AML-193 (cell line): ENCODE data around the gene GCLC.
A peak's percentile ranks its signal among the peaks of the same experiment; 100 is the strongest.
"Not testable (repeated sequence)": the region's sequence is repeated elsewhere in the genome, so short reads cannot be mapped to it uniquely, and the experiment has no call there.

ENCODE experiments used
- DNase-seq, 2 experiments: peaks; one replicate each; lab custom pipeline; 2025; lab: John Stamatoyannopoulos, UW

GCLC gene

DNA sequence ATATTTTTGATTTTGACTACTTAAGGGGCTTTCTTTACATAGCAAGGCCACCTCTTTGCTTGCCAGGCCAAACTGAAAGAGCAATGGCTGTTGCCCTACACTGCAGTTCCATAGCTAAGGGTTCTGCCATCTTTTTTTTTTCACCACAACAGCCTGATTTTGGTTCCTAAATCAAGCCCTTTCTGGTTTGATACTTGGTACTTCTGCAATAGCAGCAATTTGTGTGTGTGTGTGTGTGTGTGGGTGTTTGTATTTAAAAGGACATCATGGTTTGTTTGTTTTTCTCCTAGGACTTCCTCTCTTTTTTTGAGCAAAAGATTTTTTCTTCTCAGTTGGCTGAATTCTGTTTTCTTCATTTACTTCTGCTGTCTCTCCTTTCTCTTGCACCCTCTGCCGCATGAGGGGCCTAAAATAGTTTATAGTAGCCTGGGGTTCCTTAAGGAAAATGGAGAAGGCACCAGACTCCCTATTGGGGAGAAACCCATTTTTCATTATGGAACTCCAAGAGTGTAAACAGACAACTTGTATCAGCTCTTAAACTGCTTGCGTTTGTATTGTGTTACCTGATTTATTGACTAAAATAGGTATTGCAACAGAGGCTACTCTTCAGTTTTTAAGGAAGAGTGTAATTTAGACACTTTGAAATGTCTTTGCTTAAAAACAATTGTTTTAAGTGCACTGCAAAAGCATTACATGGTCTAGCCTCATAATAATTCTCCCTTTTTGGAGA is 12.2 kb upstream of the GCLC start:
- DNase-seq: no peak

DNA sequence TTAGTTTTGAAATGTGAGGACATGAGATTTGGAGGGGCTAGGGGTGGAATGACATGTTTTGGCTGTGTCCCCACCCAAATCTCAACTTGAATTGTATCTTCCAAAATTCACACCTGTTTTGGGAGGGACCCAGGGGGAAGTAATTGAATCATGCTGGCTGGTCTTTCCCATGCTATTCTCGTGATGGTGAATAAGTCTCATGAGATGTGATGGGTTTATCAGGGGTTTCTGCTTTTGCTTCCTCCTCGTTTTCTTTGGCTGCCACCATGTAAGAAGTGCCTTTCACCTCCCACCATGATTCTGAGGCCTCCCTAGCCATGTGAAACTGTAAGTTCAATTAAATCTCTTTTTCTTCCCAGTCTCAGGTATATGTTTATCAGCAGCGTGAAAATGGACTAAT is 8.7 kb upstream of the GCLC start:
- not testable (repeated sequence) for DNase-seq

DNA sequence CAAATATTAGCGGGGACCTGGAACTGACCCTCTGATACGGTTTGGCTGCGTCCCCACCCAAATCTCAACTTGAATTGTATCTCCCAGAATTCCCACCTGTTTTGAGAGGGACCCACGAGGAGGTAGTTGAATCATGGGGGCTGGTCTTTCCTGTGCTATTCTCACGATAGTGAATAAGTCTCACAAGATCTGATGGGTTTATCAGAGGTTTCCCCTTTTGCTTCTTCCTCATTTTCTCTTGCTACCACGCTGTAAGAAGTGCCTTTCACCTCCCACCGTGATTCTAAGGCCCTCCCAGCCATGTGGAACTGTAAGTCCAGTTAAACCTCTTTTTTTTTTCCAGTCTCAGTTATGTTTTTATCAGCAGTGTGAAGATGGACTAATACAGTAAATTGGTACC is 6.8 kb upstream of the GCLC start:
- DNase-seq: peak in 1 of 2 experiments; percentile 11

DNA sequence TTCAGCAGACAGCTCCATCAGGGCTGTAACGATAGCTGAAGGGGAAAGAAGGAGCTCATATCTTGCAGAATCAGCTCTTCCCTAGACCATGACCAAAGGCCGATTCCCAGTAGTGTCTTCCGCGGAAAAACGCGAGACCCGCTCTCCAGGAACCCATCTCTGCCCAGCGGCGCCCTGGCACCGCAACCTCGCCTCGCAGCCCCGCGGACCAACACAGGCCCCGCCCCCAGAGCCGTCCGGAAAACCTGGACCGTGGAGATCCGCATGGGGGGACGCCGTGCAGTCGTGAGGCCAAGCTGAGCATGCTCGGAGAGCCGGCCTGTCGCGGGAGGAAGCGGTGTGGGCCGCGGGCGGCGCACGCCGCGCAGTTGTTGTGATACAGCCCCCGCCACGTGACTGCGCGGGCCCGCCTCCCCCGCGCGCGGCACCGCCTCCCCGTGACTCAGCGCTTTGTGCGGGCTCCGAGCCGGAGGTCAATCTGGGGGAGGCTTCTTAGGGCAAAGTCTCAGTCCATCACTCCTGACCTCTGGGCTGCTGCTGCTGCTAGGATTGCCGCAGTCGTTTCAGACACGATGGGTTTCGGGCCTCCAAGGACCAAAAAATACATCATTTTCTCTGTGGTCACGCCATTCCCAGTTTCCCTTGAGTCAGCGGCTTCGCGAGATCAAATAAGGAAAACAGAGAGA is 3.1 kb upstream of the GCLC start:
- peak; percentile 98 to 99 for DNase-seq

DNA sequence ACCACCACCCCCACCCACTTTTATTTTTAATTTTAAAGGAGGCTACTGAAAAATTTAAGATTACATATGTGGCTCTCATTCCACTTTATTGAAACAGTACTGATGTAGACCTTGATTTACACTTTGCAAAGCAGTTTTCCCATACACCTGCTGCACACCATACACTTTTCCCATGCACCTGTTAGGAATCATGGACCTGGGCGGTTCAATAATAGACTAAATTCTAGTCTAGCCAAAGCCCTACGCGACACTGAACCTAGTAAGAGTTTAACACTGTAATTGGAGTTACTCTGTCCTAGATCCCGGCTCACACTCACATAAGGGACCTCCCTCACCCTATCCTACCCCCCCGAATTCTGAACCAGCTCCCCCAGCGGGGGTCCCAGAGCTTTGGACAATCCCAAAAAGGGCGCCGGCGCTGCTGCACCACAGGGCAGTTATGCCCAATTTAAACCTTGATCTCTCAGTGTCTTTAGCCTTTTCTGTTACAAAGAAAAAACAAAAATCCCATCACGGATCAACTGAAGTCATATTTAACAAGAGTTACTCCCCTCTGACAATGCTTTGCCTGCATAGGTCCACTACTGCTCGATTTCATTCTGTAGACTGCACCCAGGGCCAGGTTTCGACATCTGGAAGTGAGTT is 2.4 kb upstream of the GCLC start:
- peak in 1 of 2 experiments; percentile 86 for DNase-seq

- DNase-seq: no peak
These were observed 1.4 kb upstream of the GCLC start for GRCh38 chr6:53546281-53546680.

DNA sequence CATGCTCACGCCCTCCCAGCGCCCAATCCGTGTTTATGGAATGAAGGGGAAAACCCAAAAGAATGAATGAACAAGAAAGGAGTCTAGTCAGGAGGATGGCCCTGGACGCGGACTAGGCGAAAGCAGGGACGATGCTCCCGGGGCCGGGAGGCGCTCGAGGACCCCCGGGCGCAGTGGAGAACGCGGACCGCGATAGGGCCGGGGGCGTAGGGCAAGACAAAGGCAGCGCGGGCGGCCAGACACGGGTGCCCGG is 758 bp downstream of the GCLC start:
- DNase-seq: no peak

- DNase-seq: no peak
These were observed 1.3 kb downstream of the GCLC start for GRCh38 chr6:53543359-53544216.

DNA sequence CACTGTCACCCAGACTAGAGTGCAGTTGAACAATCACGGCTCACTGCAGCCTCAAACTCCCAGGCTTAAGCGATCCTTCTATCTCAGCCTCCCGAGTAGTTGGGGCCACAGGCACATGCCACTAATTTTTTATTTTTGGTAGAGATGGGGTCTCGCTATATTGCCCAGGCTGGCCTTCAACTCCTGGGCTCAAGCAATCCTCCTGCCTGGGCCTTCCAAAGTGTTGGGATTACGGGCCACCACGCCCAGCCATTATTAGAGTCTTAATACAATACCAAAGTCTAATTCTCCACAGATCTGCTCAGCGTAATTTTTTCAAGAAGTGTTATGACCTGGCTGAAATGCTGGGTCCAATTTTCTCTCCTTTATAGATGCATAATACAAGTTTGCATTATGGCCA is 3.0 kb downstream of the GCLC start:
- no peak for DNase-seq

GRCh38 chr6:53540129-53540692 is 4.7 kb downstream of the GCLC start:
- DNase-seq: peak; percentile 59 to 78

GRCh38 chr6:53539561-53539960 is 5.3 kb downstream of the GCLC start:
- no peak for DNase-seq

GRCh38 chr6:53536561-53536960 is 8.3 kb downstream of the GCLC start:
- no peak for DNase-seq

DNA sequence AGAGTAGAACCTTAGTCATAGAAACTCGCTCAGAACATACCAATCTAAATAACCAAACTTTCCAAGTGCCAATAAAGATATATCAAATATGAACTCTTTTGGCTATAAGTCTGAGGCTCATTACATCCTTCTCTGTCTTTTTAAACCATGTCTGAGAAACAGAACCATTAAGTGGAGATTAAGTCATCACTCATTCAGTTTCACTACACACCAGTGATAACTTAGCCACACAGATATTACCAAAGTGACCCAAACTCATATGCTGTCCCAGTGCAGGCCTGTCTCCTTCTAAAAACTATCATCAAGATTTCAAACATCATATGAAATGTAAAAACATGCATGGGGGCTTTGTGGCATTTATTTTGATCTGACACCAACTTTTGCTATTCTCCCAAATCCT is 12.0 kb downstream of the GCLC start:
- no peak for DNase-seq

GRCh38 chr6:53532061-53532797 is 12.7 kb downstream of the GCLC start:
- DNase-seq: no peak

DNA sequence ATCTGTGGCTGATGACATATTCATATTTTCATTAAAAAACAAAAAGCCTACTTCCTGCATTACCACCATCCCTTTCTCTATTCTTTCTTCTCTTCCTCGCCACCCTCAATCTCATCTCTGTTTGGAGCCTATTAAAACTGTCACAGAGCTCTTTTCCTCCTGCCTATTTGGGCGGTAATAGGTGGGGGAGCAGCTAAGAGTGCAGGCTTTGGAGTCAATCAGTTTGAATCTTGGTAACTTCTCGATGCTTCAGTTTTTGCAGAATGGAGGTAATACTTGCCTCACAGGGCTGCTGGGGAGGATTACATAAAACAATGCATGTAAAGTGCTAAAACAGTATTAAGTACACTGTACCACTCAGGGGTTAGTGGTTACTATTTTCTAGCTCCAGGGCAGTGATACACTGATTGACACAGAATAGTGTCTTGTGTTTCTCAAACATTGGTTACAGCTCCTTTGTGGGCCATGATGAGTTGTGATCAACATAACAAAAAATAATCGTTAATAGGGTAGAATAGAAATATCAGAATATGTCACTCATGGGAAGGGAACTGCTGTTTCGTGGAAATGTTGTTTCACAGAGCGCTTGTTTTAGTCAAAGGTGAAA is 14.0 kb downstream of the GCLC start:
- DNase-seq: no peak

- no peak for DNase-seq
These were observed 14.6 kb downstream of the GCLC start for GRCh38 chr6:53530346-53530745.

DNA sequence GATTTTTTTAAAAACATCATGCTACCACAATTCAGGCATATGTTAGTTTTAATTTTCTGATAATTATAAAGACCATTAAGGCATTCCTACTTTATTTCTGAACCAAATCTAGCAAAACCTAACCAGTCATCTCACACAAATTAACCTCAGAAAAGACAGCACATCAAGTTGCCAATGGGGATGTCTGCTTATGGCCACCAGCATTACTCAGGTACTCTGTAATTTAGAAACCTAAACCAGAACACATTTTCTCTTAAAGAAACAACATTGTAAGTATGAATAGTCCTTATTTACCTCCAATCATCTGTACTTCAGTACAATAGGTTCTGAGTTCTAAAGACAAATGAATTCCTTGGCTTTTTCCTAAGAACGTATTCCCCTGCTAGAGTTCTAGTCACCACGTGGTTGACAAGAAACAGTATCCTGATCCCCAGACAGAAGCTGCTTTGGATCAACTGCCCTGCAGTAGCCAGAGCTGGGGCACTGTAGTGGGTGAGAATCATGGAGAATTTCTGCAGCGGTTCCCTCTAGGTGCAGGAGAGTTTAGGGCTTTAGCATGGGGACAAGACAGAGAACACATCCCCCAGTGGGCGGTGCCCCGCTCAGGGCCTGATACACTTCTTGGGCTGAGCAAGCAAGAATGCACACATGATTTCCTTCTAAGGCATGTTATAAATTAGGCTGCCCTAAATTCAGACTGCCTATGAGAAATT is 15.4 kb downstream of the GCLC start:
- DNase-seq: no peak

GRCh38 chr6:53528107-53528506 is 16.8 kb downstream of the GCLC start:
- DNase-seq: no peak

DNA sequence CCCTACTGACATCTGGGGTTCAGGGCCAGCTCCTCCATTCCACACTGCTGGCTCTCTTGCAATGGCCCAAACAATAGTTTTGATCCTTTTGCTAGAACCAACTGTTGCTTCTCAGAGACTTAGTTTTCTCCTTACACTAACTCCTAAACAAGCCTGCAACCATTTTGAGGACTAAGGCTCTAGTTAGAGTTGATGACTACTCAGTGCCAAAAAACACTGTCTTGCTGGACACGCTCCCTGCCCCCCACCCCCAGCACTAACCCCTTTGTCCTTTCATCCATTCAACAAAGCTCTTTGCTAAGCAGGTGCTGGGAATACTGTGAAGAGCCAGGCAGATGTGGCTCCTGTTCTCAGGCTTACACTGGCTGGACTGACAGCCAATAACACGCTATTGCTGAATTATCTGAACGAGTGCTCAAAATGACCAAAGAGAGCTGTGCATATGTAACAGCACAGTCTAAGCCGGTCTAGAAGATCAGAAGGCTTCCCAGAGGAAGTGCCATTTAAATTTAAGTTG is 17.6 kb downstream of the GCLC start:
- no peak for DNase-seq

- no peak for DNase-seq
These were observed 18.9 kb downstream of the GCLC start for GRCh38 chr6:53526000-53526399.
